T-helper 2 cell (primary cell): Measurements from ENCODE around the gene FOXN3.
A peak's percentile ranks its signal among the peaks of the same experiment; 100 is the strongest.

ENCODE experiments used
- DNase-seq, 5 experiments: peaks; one replicate each; pipeline versions ENCODE4 v3.0.0 to v3.0.0-alpha.2; 2012 to 2022

The FOXN3 gene

DNA sequence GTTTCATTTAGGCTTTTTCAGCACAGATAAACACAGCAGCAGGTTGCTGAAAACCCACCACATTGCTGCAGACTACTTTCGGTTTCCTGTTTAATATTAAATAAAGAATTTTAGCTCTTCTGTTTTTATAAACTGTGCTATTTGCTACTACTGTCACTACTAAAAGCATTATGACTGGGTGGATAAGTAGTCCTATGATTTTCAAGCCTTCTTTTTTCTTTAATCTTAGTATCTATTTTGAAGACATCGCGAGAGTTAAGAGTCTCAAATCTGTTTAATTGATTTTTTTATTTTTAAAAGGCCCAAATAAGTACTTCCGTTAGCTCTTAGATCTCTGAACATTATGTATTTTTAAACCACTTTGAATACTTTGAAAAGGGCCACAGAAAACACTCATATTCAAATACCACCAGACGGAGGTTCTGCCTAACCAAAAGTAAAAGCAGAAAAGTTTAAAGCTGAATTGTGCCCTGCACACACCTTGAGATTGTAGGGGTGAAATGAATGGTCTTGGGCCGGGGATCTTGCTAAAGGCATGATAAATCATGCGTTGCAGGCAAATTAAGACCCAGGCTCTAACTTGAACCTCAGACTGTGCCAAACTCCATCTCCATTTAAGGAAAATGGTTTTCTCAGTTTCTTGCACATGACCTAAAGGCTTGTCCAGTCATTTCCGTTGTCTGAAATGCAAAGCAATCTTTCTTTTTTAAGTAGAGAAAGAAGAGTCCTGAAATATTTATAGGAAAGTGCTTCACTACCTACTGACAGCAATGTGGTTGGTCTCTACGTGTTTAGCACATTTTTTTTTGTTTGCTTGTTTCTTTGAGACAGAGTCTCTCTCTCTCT is 13.6 kb upstream of the FOXN3 start:
- DNase-seq, result peak in 2 of 5 experiments; percentile 60 to 86

DNA sequence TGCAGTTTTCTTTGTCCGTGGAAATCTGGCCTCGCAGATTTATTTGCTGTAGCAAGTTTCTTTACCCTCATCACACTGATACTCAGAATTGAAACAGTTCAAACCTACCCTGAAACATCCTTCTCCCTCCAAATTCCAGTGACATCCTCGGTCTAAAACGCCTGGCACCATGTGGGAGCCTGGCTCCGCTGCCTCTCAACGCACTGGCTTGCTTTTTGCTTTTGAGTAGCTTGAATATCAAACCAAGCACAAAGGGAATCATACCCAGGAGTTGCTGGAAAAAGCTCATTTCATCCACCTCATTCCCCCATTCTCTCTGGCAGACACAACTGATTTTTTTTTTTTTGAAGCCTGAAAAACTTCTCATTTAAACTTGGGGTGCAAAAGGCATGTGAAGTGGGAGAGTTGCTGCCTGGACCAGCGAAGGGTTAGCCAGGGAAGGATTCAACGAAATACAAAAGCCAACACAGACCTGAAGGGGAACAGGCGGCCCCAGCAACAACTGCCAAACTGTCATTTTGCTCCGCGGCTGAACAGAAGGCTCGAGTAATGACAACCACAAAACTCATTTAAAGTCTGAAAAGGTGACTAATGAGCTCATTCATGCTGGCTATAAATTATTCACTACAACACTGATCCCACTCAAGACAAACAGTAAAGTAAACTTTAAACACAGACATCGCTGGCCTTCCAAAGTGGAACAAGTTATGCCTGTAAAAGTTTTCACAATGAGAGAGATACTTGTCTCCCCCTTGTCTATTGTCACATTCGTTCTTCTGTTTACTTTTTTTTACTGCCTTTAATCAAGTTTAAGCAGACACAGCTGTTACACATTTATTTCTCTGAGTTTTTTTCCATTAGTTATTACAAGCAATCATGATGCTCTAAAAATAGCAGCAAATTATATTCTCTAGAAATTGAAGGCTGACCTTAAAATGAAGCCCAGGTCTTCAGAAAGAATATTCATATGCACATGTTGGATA is 12.5 kb upstream of the FOXN3 start:
- DNase-seq, result peak in 2 of 5 experiments; percentile 41 to 83

- DNase-seq, result no peak
Observed at GRCh38 chr14:89428546-89429198, 11.6 kb upstream of the FOXN3 start.

DNA sequence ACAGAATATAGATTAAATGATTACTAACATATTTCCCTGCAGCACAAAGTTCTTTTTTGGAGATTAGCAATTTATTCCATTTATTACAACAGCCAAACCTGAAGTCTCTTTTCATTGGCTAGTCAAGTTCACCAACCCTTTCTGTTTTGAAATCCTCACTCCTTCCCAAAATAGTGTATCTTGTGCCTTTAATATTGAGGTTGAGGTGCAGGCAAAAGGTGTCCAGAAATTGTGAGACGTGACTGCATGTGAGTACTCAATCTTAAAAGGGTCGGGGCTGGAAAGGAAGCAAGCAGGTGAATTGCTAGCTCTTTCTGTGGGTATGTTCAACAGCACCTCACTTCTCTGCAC is 11.1 kb upstream of the FOXN3 start:
- DNase-seq, result no peak

GRCh38 chr14:89427426-89428172 is 10.6 kb upstream of the FOXN3 start:
- no peak for DNase-seq

DNA sequence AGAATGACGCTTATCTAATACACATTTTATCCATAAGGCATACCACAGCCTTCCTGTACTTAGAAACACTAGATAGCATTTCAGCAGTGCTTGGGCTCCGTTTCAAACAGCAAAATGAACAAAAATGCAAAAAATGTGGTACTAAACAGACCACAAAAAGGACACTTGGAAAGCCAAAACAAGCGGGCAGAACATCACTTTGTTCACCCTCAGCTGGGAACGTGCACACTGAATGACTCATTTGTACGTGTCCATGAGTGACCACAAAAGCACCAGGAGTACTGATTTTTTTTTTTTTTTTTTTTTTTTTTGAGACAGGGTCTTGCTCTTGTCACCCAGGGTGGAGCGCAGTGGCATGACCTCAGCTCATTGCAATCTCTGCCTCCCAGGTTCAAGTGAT is 8.9 kb upstream of the FOXN3 start:
- DNase-seq, result peak in 1 of 5 experiments; percentile 76

DNA sequence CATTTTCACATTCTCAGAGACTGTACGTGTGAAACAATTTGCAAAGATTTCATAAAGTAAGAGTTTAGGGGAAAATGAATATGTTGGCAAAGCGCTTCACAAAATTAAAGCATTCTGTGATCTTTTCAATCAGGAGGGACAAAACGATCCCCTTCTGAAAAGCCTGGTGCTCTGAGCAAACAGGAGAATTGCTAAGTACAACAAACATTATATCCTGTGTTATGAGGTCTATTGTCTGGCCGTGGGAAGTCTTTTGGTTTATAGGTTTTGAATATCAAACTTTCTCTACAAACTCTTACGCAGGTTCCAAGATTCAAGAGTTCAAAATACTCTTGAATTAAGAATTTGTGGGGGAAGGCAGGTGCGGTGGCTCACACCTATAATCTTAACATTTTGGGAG is 7.2 kb upstream of the FOXN3 start:
- DNase-seq, result no peak

- DNase-seq, result peak in 1 of 5 experiments; percentile 75
Observed at GRCh38 chr14:89422952-89423345, 5.9 kb upstream of the FOXN3 start.

DNA sequence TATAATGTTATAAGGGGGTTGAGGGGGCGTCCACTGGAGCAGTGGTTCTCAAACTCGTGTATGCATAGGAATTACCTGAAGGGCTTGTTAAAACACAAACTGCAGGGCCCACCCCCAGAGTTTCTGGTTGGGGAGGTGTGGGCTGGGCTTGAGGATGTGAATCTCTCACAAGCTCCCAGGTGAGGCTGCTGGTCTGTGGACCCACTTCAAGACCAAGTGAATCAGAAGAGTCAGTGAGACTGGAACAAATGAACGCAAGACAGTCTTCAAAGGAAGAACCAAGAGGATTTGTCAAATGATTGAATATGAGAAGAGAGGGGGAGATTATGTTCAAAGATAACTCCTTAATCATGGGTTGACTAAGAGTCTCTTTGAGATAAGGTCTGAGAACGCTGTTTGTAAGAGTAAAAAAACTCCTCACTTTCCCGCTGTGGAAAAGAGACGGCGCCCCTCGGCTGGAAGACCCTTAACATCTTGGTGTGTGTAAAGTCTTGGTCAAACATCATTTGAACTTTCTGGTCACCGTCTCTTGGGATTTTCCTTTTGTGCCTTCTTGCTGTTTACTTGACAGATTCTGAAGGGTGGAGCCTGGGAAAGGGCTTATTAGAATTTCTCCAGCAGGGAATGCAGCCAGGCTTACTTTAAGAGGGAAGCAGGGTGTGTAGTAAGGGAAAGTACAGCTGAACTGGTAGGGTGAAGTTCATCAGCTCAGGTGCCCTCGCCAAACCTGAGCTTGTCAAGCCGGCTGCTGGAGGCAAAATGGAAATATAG is 5.3 kb upstream of the FOXN3 start:
- DNase-seq, result peak in 2 of 5 experiments; percentile 63 to 74

GRCh38 chr14:89420502-89420901 is 3.5 kb upstream of the FOXN3 start:
- DNase-seq, result no peak

DNA sequence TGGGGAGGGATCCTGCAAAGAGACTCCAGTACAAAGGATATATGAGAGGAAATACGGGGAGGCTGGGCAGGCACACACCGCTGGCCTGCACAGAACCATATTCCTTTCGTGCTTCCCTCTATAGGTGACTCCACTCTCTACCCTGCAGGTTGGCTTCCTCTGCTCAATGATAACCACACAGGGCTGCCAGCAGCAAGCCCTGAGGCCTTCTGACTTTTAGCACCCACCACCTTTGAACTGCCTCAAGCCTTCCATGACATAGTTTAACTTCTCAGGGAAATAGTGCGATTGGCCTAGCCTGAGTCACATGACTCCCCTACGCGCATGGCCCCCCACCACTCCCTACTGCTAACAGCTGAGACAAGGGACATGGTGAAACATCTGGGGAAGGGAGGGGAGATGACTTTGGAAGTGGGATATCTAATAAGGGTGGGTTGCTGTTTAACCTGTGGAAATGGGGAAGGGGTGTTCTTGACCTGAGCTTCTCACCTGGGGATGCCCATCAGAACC is 3.0 kb upstream of the FOXN3 start:
- DNase-seq, result no peak

- no peak for DNase-seq
Observed at GRCh38 chr14:89418976-89419375, 1.9 kb upstream of the FOXN3 start.

DNA sequence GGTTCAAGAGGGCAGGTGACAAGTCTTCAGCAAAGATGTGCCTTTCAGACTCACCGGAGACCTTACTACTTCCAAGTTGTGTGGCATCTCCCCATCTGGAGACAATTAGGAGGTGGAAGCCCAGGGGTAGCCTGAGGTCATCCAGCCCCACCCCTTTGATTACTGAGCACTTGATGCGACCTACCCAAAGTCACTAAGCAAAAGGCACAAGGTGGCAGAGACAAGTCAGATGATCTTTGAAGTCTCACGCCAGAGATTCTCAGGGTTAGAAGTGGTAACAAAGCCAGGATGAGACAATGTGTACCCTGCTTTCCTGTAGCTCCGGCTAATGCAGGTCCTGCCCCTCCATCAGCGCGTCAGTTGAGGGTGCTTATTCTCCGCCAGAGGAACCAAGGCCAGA is 1.4 kb upstream of the FOXN3 start:
- DNase-seq, result peak in 1 of 5 experiments; percentile 26

DNA sequence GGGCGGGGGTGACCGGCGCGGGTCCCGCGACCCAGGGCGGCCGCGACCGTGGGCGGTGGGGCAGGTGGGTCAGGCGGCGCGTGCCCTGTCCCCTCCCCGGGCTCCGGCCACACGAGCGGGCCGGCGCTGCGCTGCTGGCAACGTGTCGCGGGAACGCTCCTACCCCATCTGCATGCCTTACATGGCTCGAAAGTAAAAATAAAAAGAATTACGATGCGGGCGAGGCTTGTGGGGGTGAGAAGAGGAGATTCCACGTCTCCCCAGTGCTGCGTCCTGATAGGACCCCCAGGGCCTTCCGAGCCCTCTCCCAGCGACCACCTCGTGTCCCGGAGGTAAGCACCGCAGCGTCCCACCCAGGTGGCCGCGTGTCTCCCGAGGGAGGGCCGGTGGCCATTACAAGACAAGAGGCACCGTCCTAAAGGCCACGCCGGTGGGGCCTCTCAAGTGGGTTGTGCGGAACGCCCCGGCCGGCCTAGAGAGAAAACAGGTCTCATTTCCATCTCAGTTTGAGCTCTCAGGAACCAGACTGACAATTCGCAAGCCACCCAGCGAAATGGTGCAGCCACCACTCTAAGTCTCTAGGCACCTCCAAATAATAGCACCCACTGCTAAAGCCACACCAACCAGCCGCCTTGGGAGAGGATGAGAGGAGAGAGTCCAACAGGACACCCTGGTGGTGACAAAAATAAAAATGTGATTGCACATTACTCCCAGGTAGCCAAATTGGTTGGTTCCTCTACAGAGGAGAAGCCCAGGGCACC is 612 bp upstream of the FOXN3 start:
- peak; percentile 13 to 83 (median 41) for DNase-seq

GRCh38 chr14:89416002-89416995 is 734 bp downstream of the FOXN3 start:
- peak; percentile 96 to 99 (median 97) for DNase-seq

GRCh38 chr14:89415159-89415558 is 1.9 kb downstream of the FOXN3 start:
- DNase-seq, result no peak

DNA sequence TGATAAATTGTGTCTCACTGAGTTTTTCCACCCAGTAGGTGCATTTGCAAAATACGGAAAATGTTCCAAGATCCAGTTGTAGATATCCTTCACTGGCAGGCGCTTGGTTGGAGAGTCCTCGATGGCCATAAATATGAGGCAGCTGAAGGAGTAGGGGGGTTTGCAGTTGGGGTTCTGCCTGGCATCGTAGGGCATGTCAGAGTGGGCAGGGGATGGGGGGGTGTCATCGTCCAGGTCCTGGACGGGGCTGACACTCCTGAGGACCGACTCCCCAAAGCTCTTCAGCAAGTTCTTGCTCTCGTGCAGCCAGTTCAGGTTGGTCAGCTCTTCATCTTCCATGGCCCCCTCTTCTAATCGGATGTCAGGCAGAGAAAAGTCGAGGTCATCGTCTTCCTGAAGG is 5.1 kb downstream of the FOXN3 start:
- no peak for DNase-seq

- DNase-seq, result no peak
Observed at GRCh38 chr14:89409961-89410360, 7.1 kb downstream of the FOXN3 start.
